ENCODE data around the gene UBQLN4.

- TF ChIP-seq FOSL2 (IDR thresholded peaks at IDR 0.05; ENCODE audit: borderline replicate concordance, low read depth), result no peak
- no peak for TF ChIP-seq POLR2AphosphoS5 (IDR thresholded peaks at IDR 0.05; ENCODE audit: low read depth, low read length)
- no peak for TF ChIP-seq TEAD4 (IDR thresholded peaks at IDR 0.05; ENCODE audit: borderline replicate concordance, insufficient read depth)
- TF ChIP-seq SMC3 (IDR thresholded peaks at IDR 0.05; ENCODE audit: low read depth, low read length), result no peak
- no peak for TF ChIP-seq CTCF (IDR thresholded peaks at IDR 0.05)
- TF ChIP-seq GATA2 (CRISPR knock-in tag; IDR thresholded peaks at IDR 0.05), result no peak
- no peak for TF ChIP-seq USF2 (IDR thresholded peaks at IDR 0.05; ENCODE audit: borderline replicate concordance, low read depth, low read length)
- no peak for TF ChIP-seq FOXJ3 (CRISPR knock-in tag; IDR thresholded peaks at IDR 0.05)
Observed at GRCh38 chr1:156051011-156051725, 2.4 kb downstream of the UBQLN4 start.
